Heart left ventricle (tissue), 16 donors: ENCODE measurements around the gene RIOK2. TPM values are rescaled to one million over a fixed set of nuclear protein-coding genes. Genes with fewer than 3 reads are reported as not detected.
A peak's percentile ranks its signal among the peaks of the same experiment; 100 is the strongest.
"Not testable (repeated sequence)": the region's sequence is repeated elsewhere in the genome, so short reads cannot be mapped to it uniquely, and the experiment has no call there.

Source experiments
- ATAC-seq, 4 donors: fragments of 200-7000 bp; cut with Tn5 transposase; one replicate each; pipeline ENCODE4 v1.9.1; 2020 to 2022; ENCODE audit warnings: moderate library complexity in 4 of 4, mild to moderate bottlenecking in 3 of 4, moderate number of reproducible peaks in 1 of 4
- DNase-seq, 5 donors: peaks; one replicate each; pipeline ENCODE4 v3.0.0-alpha.2; 2020
- H3K27ac ChIP-seq, 12 donors: fragments of 200-600 bp; sonication (generic) in 4 of 12; one replicate each; pipeline versions ENCODE4 v1.5.0 to v1.8.0; 2016 to 2022; ENCODE audit warnings: mild to moderate bottlenecking in 2 of 12
- H3K27me3 ChIP-seq, 9 donors: fragments of 200-600 bp; sonication (generic) in 2 of 9; one replicate each; pipeline versions ENCODE4 v1.5.1 to v1.8.0; 2016 to 2022; ENCODE audit warnings: mild to moderate bottlenecking in 3 of 9
- H3K36me3 ChIP-seq, 9 donors: fragments of 200-600 bp; sonication (generic) in 2 of 9; one replicate each; pipeline versions ENCODE4 v1.5.0 to v1.8.0; 2018 to 2022; ENCODE audit warnings: mild to moderate bottlenecking in 2 of 9
- H3K4me1 ChIP-seq, 12 donors: fragments of 200-600 bp; sonication (generic) in 4 of 12; one replicate each; pipeline versions ENCODE4 v1.5.0 to v1.8.0; 2016 to 2022; ENCODE audit warnings: mild to moderate bottlenecking in 3 of 12
- H3K4me3 ChIP-seq, 12 donors: fragments of 200-600 bp; sonication (generic) in 4 of 12; one replicate each; pipeline versions ENCODE4 v1.5.0 to v1.8.0; 2017 to 2022; ENCODE audit warnings: mild to moderate bottlenecking in 9 of 12, moderate library complexity in 4 of 12
- H3K9me3 ChIP-seq, 12 donors: fragments of 200-600 bp; sonication (generic) in 4 of 12; one replicate each; pipeline versions ENCODE4 v1.5.0 to v1.8.0; 2016 to 2022; ENCODE audit warnings: mild to moderate bottlenecking in 1 of 12
- CTCF ChIP-seq, 12 donors: fragments of 200-600 bp; sonication (generic) in 4 of 12; IDR thresholded peaks; one replicate each; pipeline versions ENCODE4 v1.5.0 to v1.8.0; 2018 to 2022; ENCODE audit warnings: antibody characterized with exemption in 12 of 12, mild to moderate bottlenecking in 5 of 12
- POLR2A ChIP-seq, 2 donors: fragments of 450-650 bp; IDR thresholded peaks; one replicate each; pipeline ENCODE4 v1.6.1; 2017; ENCODE audit warnings: antibody characterized with exemption in 2 of 2, mild to moderate bottlenecking in 2 of 2, moderate library complexity in 2 of 2
- WGBS, 4 donors: extraction: QIAGEN DNeasy Blood & Tissue Kit in 2 of 4; methylation state at CpG; one replicate each; pipeline versions ENCODE4 v1.1.5 to v1.1.7; 2013 to 2018; 5-methylcytosine and 5-hydroxymethylcytosine counted together
- intact Hi-C, 10 donors: fragments of 100-400 bp; cut with DNase I; formaldehyde crosslinking; loops; one replicate each; pipeline versions ENCODE4 v1.11.1 to v1.14.2; 2022
- polyA plus RNA-seq, 2 donors: library from polyadenylated mRNA; stranded (reverse); fragments of 200-250 nt; gene quantifications; one replicate each; pipeline ENCODE4 v1.2.3, GENCODE V29; 2013
- total RNA-seq, 9 donors: library from RNA; depleted of rRNA in 2 of 9; stranded (reverse); fragments of >200 nt in 2 of 9; fragmentation: NEBNext Ultra II Directional in 3 of 9; extraction: Animal tissue kit (Norgen Biotek cat#: 25700) in 3 of 9; gene quantifications; one replicate each; pipeline versions ENCODE4 v1.1.0 to v1.2.4, GENCODE V29; 2016 to 2023
- donor health status: ischemic (EF 13 %, LVEDD 7.1; RV severe dilation, severe dysfunction).
- donor health status: healthy with polysubstance abuse.
- donor health status: DM: no; HTN: yes; CAD: no.
- donor health status: DM: no; HTN: no; CAD: no.
- donor health status: ischemic (EF 25% LVEDD 6.9; RV normal size, moderate dysfunction).
- donor health status: ischemic (EF 25% LVEDD 5.7; RV mildly dilated, moderate dysfunction).
- donor health status: healthy.
- donor health status: DM: yes; HTN: yes; CAD: no.
- donor health status: ischemic (EF 35%, LVEDD 5.7; RV mildly dilated, moderate dysfunction).
- donor health status: nonischemic (EF 11% LVEDD 7.7; RV severe dilation, severe dysfunction).
- donor health status: DM: yes; HTN: yes; CAD: no.
- donor health status: PGD.
- donor health status: ischemic (EF 29% LVEDD 5.4; RV normal size, mild dysfunction).
- donor health status: nonischemic (EF 23%, LVEDD 6.1; RV moderate dilation, normal function).

The RIOK2 gene
- total and polyA plus RNA-seq, 11 donors = 8.2 to 23.6 (median 16.9) TPM

- DNase-seq = no peak
- WGBS, 4 donors = 61 to 75% (median 69%) methylated on average over 4 of the region's 4 CpGs
- no peak for TF ChIP-seq POLR2A (IDR thresholded peaks at IDR 0.05)
- TF ChIP-seq CTCF (IDR thresholded peaks at IDR 0.05) = no peak
- Histone ChIP-seq H3K4me3 (no peak overlapping the region), H3K9me3 (no peaks in the 10 kb centered on the region), H3K27me3 (no peaks in the 10 kb centered on the region), H3K36me3 (no peaks in the 10 kb centered on the region), H3K4me1 (no peaks in the 10 kb centered on the region), H3K27ac (no peak overlapping the region)
- no peak for ATAC-seq
- intact Hi-C loops = loop anchor here (1.0 to 10.0 kb wide), 8 partner anchors 94 to 274 kb away; no protein-coding TSS in a partner anchor
These were observed 42.0 kb downstream of the RIOK2 start for GRCh38 chr5:97141031-97141430.

GRCh38 chr5:97140250-97140649 is 42.8 kb downstream of the RIOK2 start:
- H3K9me3 ChIP-seq, H3K36me3 ChIP-seq, DNase-seq, H3K27me3 ChIP-seq, H3K4me1 ChIP-seq, H3K4me3 ChIP-seq, H3K27ac ChIP-seq: not testable (repeated sequence)
- intact Hi-C loops = loop anchor here (5.0 to 10.0 kb wide), 7 partner anchors 93 to 273 kb away; no protein-coding TSS in a partner anchor
- ATAC-seq = peak in 2 of 4 donors; percentile 70 to 72
- 36 to 43% (median 41%) methylated on average over 1 of the region's 1 CpG for WGBS, 4 donors

GRCh38 chr5:97136475-97136874 is 46.6 kb downstream of the RIOK2 start:
- H3K4me1 ChIP-seq = peaks cover 0 to under 1% (median 0%) of the 10 kb centered on the region in 12 donors
- no peak overlapping the region for H3K27ac ChIP-seq
- no peaks in the 10 kb centered on the region for H3K9me3 ChIP-seq
- H3K27me3 ChIP-seq = no peaks in the 10 kb centered on the region
- TF ChIP-seq POLR2A (IDR thresholded peaks at IDR 0.05) = no peak
- no peak for TF ChIP-seq CTCF (IDR thresholded peaks at IDR 0.05)
- no peak for DNase-seq
- no peak overlapping the region for H3K4me3 ChIP-seq
- 83 to 88% (median 87%) methylated on average over 4 of the region's 4 CpGs for WGBS, 4 donors
- intact Hi-C loops = no loop called here
- H3K36me3 ChIP-seq = no peaks in the 10 kb centered on the region
- ATAC-seq = no peak

- intact Hi-C loops = no loop called here
- no peak overlapping the region for H3K4me3 ChIP-seq
- WGBS, 4 donors = 88 to 92% (median 90%) methylated on average over 4 of the region's 4 CpGs
- H3K4me1 ChIP-seq = peaks cover 0 to 4% (median 0%) of the 10 kb centered on the region in 12 donors
- H3K36me3 ChIP-seq = no peaks in the 10 kb centered on the region
- DNase-seq = no peak
- no peaks in the 10 kb centered on the region for H3K9me3 ChIP-seq
- TF ChIP-seq CTCF (IDR thresholded peaks at IDR 0.05) (no peak), POLR2A (IDR thresholded peaks at IDR 0.05) (no peak)
- no peak for ATAC-seq
- no peaks in the 10 kb centered on the region for H3K27me3 ChIP-seq
- H3K27ac ChIP-seq = no peak overlapping the region
These were observed 47.2 kb downstream of the RIOK2 start for GRCh38 chr5:97135868-97136267.

GRCh38 chr5:97134634-97135033 is 48.4 kb downstream of the RIOK2 start:
- intact Hi-C loops = no loop called here
- Histone ChIP-seq H3K9me3 (no peaks in the 10 kb centered on the region), H3K36me3 (no peaks in the 10 kb centered on the region), H3K4me1 (peaks cover 0 to 4% (median 0%) of the 10 kb centered on the region in 12 donors), H3K27me3 (no peaks in the 10 kb centered on the region), H3K27ac (no peak overlapping the region), H3K4me3 (no peak overlapping the region)
- DNase-seq (no peak), ATAC-seq (no peak)
- WGBS, 4 donors = 70 to 81% (median 78%) methylated on average over 3 of the region's 3 CpGs
- TF ChIP-seq CTCF (IDR thresholded peaks at IDR 0.05) = no peak
- TF ChIP-seq POLR2A (IDR thresholded peaks at IDR 0.05) = no peak
